K562 (cell line): ENCODE measurements around the gene SERPIND1. TPM values are rescaled to one million over a fixed set of nuclear protein-coding genes. Genes with fewer than 3 reads are reported as not detected.

ENCODE experiments used
- ATF3 ChIP-seq, 2 experiments: fragments of 450-650 bp in 1 of 2; sonication (generic) in 1 of 2; formaldehyde crosslinking in 1 of 2; IDR thresholded peaks in 1 of 2; conservative IDR thresholded peaks in 1 of 2; 2 replicates each; pipeline versions ENCODE4 v1.6.1 to v1.8.1; 2016 to 2023; ENCODE audit warnings: mild to moderate bottlenecking in 2 of 2, moderate library complexity in 2 of 2, inconsistent platforms in 1 of 2, missing genetic modification reagents in 1 of 2
- CEBPZ ChIP-seq: fragments of 150-350 bp; IDR thresholded peaks from 2 replicates; pipeline ENCODE4 v1.6.1; 2014; ENCODE audit warnings: low read depth, mild to moderate bottlenecking, low read length, borderline replicate concordance
- FIP1L1 ChIP-seq: fragments of 200-400 bp; formaldehyde crosslinking; IDR thresholded peaks from 2 replicates; pipeline ENCODE4 v1.6.1; 2018; ENCODE audit warnings: mild to moderate bottlenecking, low read depth, low read length; ENCODE audit not compliant: poor library complexity, severe bottlenecking
- KHSRP ChIP-seq: fragments of 450-650 bp; IDR thresholded peaks from 2 replicates; pipeline ENCODE4 v1.6.1; 2017
- NCOA4 ChIP-seq: fragments of 450-650 bp; IDR thresholded peaks from 2 replicates; pipeline ENCODE4 v1.6.1; 2018; ENCODE audit warnings: mild to moderate bottlenecking; ENCODE audit not compliant: partially characterized antibody
- NCOA6 ChIP-seq: fragments of 450-650 bp; IDR thresholded peaks from 2 replicates; pipeline ENCODE4 v1.6.1; 2017; ENCODE audit warnings: mild to moderate bottlenecking
- PHF8 ChIP-seq: fragments of 200-600 bp; sonication (generic); IDR thresholded peaks from 2 replicates; pipeline ENCODE4 v1.6.1; 2012; ENCODE audit warnings: mixed run types, mild to moderate bottlenecking, inconsistent platforms, low read length, moderate library complexity, borderline replicate concordance
- PPARD ChIP-seq: fragments of 250-450 bp; sonication (Bioruptor Pico); IDR thresholded peaks from 2 replicates; pipeline ENCODE4 v1.8.0; 2022; ENCODE audit warnings: inconsistent platforms, mild to moderate bottlenecking, moderate library complexity
- RAD51 ChIP-seq: fragments of 450-650 bp; IDR thresholded peaks from 2 replicates; pipeline ENCODE4 v1.7.1; 2016; ENCODE audit warnings: low read depth, mild to moderate bottlenecking, borderline replicate concordance
- RHOXF2B ChIP-seq: fragments of 250-450 bp; sonication (Bioruptor Pico); conservative IDR thresholded peaks from 2 replicates; pipeline ENCODE4 v1.5.1; 2021
- SRF ChIP-seq, 2 experiments: fragments of 250-450, 450-650 bp in 1 of 2; sonication (Bioruptor Pico) in 1 of 2; sonication (generic) in 1 of 2; formaldehyde crosslinking; IDR thresholded peaks; 2 replicates each; pipeline versions ENCODE4 v1.5.0 to v1.5.1; 2020 to 2022; ENCODE audit warnings: mild to moderate bottlenecking in 1 of 2, missing genetic modification reagents in 1 of 2
- ZNF239 ChIP-seq: fragments of 250-450 bp; sonication (Bioruptor Pico); IDR thresholded peaks from 2 replicates; pipeline ENCODE4 v1.4.0; 2020; ENCODE audit warnings: mild to moderate bottlenecking
- ZNF592 ChIP-seq: fragments of 450-650 bp; IDR thresholded peaks from 2 replicates; pipeline ENCODE4 v1.6.1; 2017; ENCODE audit warnings: antibody characterized with exemption, mild to moderate bottlenecking
- ZNF717 ChIP-seq: fragments of 250-450 bp; sonication (Bioruptor Pico); IDR thresholded peaks from 2 replicates; pipeline ENCODE4 v1.5.0; 2021
- polyA plus RNA-seq, 8 experiments: library from polyadenylated mRNA; depleted of rRNA in 4 of 8; stranded (reverse) in 5 of 8; unstranded in 3 of 8; fragments of >200 nt; fragmentation: Nextera tagmentation in 2 of 8; fragmentation: Illumina TruSeq in 1 of 8; extraction: Ambion mirVana in 2 of 8; extraction: Trizol in 1 of 8; gene quantifications; 2 replicates each; pipeline versions ENCODE4 v1.2.1 to v1.2.3, GENCODE V29; 2011 to 2014; ENCODE audit warnings: inconsistent platforms in 1 of 8, missing spikeins in 1 of 8
- total RNA-seq, 7 experiments: library from RNA; depleted of rRNA in 6 of 7; stranded (reverse); fragments of >200 nt in 6 of 7; fragmentation: Illumina TruSeq in 2 of 7; extraction: Trizol in 2 of 7; gene quantifications; 2 replicates each; pipeline versions ENCODE4 v1.2.1 to v1.2.3, GENCODE V29; 2011 to 2021; ENCODE audit warnings: low replicate concordance in 1 of 7
- TF ChIP-seq, protein P1 (sequence below): fragments of 450-650 bp; IDR thresholded peaks from 2 replicates; pipeline ENCODE4 v1.6.1; 2017; ENCODE audit warnings: antibody characterized with exemption
- TF ChIP-seq, protein P2 (sequence below): sonication (generic); formaldehyde crosslinking; IDR thresholded peaks from 2 replicates; pipeline ENCODE4 v1.5.0; 2020; ENCODE audit warnings: missing genetic modification reagents

SERPIND1 gene
- total and polyA plus RNA-seq, 9 of the 15 experiments (the other 6 are each of a cell fraction or from before 2014, with no cell fraction given) = 0.04 to 0.11 (median 0.09) TPM; not detected in 6

DNA sequence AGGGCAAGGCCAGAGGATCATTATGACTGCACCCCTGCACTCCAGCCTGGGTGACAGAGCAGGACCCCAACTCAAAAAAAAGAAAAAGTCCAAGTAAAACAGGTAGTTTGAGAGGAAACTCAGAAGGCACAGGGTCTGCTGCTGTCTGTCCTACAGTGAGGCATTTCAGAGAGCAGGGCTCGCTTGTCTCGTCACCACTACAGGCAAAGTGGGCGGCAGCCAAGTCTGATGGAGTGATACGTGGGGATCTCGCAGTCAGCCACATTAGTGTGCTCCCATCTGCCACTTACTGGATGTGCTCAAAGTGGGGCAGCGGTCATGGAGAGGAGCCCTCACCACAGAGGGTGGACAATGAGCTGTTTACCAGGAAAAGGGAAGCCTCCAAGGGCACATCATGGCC, 42.6 kb downstream of the SERPIND1 start (continued):
- TF ChIP-seq SRF (CRISPR knock-in tag; IDR thresholded peaks at IDR 0.05) (no peak), ATF3 (IDR thresholded peaks at IDR 0.05) (no peak), ATF3 (CRISPR knock-in tag; conservative IDR thresholded peaks at IDR 0.05) (no peak), RAD51 (no peak), RHOXF2B (no peak), FIP1L1 (no peak), ZNF717 (no peak), PPARD (CRISPR knock-in tag) (no peak), PHF8 (no peak), CEBPZ (no peak), NCOA4 (no peak), ZNF592 (no peak), ZNF239 (CRISPR knock-in tag) (no peak), KHSRP (no peak), NCOA6 (no peak)
- TF ChIP-seq, protein P1, sequence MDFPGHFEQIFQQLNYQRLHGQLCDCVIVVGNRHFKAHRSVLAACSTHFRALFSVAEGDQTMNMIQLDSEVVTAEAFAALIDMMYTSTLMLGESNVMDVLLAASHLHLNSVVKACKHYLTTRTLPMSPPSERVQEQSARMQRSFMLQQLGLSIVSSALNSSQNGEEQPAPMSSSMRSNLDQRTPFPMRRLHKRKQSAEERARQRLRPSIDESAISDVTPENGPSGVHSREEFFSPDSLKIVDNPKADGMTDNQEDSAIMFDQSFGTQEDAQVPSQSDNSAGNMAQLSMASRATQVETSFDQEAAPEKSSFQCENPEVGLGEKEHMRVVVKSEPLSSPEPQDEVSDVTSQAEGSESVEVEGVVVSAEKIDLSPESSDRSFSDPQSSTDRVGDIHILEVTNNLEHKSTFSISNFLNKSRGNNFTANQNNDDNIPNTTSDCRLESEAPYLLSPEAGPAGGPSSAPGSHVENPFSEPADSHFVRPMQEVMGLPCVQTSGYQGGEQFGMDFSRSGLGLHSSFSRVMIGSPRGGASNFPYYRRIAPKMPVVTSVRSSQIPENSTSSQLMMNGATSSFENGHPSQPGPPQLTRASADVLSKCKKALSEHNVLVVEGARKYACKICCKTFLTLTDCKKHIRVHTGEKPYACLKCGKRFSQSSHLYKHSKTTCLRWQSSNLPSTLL = no peak
- TF ChIP-seq, protein P2, sequence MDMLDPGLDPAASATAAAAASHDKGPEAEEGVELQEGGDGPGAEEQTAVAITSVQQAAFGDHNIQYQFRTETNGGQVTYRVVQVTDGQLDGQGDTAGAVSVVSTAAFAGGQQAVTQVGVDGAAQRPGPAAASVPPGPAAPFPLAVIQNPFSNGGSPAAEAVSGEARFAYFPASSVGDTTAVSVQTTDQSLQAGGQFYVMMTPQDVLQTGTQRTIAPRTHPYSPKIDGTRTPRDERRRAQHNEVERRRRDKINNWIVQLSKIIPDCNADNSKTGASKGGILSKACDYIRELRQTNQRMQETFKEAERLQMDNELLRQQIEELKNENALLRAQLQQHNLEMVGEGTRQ = peak; percentile 22
